Colonic mucosa (tissue), 4 donors: Measurements from ENCODE around the gene CACNG5. TPM values are rescaled to one million over a fixed set of nuclear protein-coding genes. Genes with fewer than 3 reads are reported as not detected.

Source experiments
- DNase-seq: peaks from one replicate; pipeline ENCODE4 v3.0.0-alpha.2; 2020
- H3K27ac ChIP-seq: fragments of 200-600 bp; one replicate; pipeline ENCODE4 v1.8.0; 2021
- H3K27me3 ChIP-seq: fragments of 200-600 bp; one replicate; pipeline ENCODE4 v1.8.0; 2021
- H3K36me3 ChIP-seq: fragments of 200-600 bp; one replicate; pipeline ENCODE4 v1.8.0; 2021
- H3K4me1 ChIP-seq: fragments of 200-600 bp; one replicate; pipeline ENCODE4 v1.8.0; 2021; ENCODE audit warnings: mild to moderate bottlenecking
- H3K4me3 ChIP-seq: fragments of 200-600 bp; one replicate; pipeline ENCODE4 v1.8.0; 2021
- H3K9ac ChIP-seq, 2 donors: one replicate each; pipeline ENCODE4 v1.7.0; 2013; ENCODE audit warnings: control low read depth in 2 of 2, low read depth in 2 of 2, low read length in 2 of 2
- H3K9me3 ChIP-seq: fragments of 200-600 bp; one replicate; pipeline ENCODE4 v1.8.0; 2021
- intact Hi-C: fragments of 100-400 bp; cut with DNase I; formaldehyde crosslinking; loops from one replicate; pipeline ENCODE4 v1.14.1; 2022
- total RNA-seq, 2 donors: library from RNA; stranded (reverse); fragmentation: NEBNext Ultra II Directional in 1 of 2; extraction: Animal tissue kit (Norgen Biotek cat#: 25700) in 1 of 2; gene quantifications; one replicate each; pipeline ENCODE4 v1.2.1, GENCODE V29; 2021
- TF ChIP-seq, protein P1 (sequence below): fragments of 200-600 bp; IDR thresholded peaks from one replicate; pipeline ENCODE4 v1.8.0; 2022; ENCODE audit warnings: antibody characterized with exemption, mild to moderate bottlenecking
- donor health status: healthy.
- donor health status: DM: no; HTN: no; CAD: no.
- donor health status: DM: no; HTN: no; CAD: no.

Gene CACNG5
- total RNA-seq, 2 donors from 2014 or later: 0.19 TPM; not detected in 1

GRCh38 chr17:66858226-66859083 is 23.5 kb downstream of the CACNG5 start:
- TF ChIP-seq, protein P1, sequence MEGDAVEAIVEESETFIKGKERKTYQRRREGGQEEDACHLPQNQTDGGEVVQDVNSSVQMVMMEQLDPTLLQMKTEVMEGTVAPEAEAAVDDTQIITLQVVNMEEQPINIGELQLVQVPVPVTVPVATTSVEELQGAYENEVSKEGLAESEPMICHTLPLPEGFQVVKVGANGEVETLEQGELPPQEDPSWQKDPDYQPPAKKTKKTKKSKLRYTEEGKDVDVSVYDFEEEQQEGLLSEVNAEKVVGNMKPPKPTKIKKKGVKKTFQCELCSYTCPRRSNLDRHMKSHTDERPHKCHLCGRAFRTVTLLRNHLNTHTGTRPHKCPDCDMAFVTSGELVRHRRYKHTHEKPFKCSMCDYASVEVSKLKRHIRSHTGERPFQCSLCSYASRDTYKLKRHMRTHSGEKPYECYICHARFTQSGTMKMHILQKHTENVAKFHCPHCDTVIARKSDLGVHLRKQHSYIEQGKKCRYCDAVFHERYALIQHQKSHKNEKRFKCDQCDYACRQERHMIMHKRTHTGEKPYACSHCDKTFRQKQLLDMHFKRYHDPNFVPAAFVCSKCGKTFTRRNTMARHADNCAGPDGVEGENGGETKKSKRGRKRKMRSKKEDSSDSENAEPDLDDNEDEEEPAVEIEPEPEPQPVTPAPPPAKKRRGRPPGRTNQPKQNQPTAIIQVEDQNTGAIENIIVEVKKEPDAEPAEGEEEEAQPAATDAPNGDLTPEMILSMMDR: no peak
- H3K9me3 ChIP-seq: no peaks in the 10 kb centered on the region
- no peak overlapping the region for H3K27ac ChIP-seq
- H3K36me3 ChIP-seq: no peaks in the 10 kb centered on the region
- no peaks in the 10 kb centered on the region for H3K4me1 ChIP-seq
- H3K9ac ChIP-seq: no peak overlapping the region
- H3K27me3 ChIP-seq: no peaks in the 10 kb centered on the region
- H3K4me3 ChIP-seq: no peak overlapping the region
- intact Hi-C loops: no loop called here
- no peak for DNase-seq

DNA sequence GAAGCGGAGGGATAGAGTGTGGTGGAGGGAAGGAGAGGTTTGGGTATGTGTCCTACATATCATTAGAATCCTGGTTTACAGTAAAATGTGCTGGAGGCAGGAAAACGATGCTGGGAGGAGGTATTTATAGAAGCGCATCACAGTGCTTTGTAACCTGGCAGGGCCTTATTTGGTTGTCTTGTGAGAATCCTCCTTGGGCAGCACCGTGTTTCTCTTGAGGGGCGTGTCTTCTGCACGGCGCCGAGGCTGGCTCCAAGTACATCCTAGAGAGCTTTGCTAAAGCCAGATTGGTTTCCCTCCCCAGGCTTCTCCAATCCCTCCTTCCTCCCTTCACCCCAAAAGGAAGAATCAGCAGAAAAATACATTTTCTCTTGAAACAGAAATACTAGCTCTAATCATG is 24.4 kb downstream of the CACNG5 start:
- H3K4me3 ChIP-seq: no peak overlapping the region
- intact Hi-C loops: no loop called here
- H3K9ac ChIP-seq: no peak overlapping the region
- H3K36me3 ChIP-seq: no peaks in the 10 kb centered on the region
- no peaks in the 10 kb centered on the region for H3K4me1 ChIP-seq
- no peaks in the 10 kb centered on the region for H3K27me3 ChIP-seq
- no peak for DNase-seq
- no peaks in the 10 kb centered on the region for H3K9me3 ChIP-seq
- no peak overlapping the region for H3K27ac ChIP-seq
- TF ChIP-seq, protein P1: no peak

GRCh38 chr17:66860204-66860603 is 25.3 kb downstream of the CACNG5 start:
- intact Hi-C loops: no loop called here
- DNase-seq: no peak
- TF ChIP-seq, protein P1: no peak

GRCh38 chr17:66863820-66864219 is 28.9 kb downstream of the CACNG5 start:
- no peak overlapping the region for H3K4me3 ChIP-seq
- H3K27ac ChIP-seq: no peak overlapping the region
- H3K4me1 ChIP-seq: no peaks in the 10 kb centered on the region
- H3K9me3 ChIP-seq: no peaks in the 10 kb centered on the region
- no peak for DNase-seq
- TF ChIP-seq, protein P1: no peak
- H3K27me3 ChIP-seq: no peaks in the 10 kb centered on the region
- no peak overlapping the region for H3K9ac ChIP-seq
- no peaks in the 10 kb centered on the region for H3K36me3 ChIP-seq
- intact Hi-C loops: no loop called here

More at GRCh38 chr17:66860204-66860603, 25.3 kb downstream of the CACNG5 start:
- Histone ChIP-seq H3K9me3 (no peaks in the 10 kb centered on the region), H3K36me3 (no peaks in the 10 kb centered on the region), H3K27ac (no peak overlapping the region), H3K4me3 (no peak overlapping the region), H3K27me3 (no peaks in the 10 kb centered on the region), H3K4me1 (no peaks in the 10 kb centered on the region), H3K9ac (no peak overlapping the region)

- no peaks in the 10 kb centered on the region for H3K4me1 ChIP-seq
- H3K4me3 ChIP-seq: no peak overlapping the region
These were observed 30.2 kb downstream of the CACNG5 start for GRCh38 chr17:66865151-66865550.

More at GRCh38 chr17:66865151-66865550, 30.2 kb downstream of the CACNG5 start:
- no peak for DNase-seq
- H3K36me3 ChIP-seq: no peaks in the 10 kb centered on the region
- TF ChIP-seq, protein P1: no peak
- H3K9ac ChIP-seq: no peak overlapping the region
- no peaks in the 10 kb centered on the region for H3K9me3 ChIP-seq
- no peaks in the 10 kb centered on the region for H3K27me3 ChIP-seq
- H3K27ac ChIP-seq: no peak overlapping the region
- intact Hi-C loops: no loop called here
